ENCODE measurements around the gene MEMO1. TPM values are rescaled to one million over a fixed set of nuclear protein-coding genes. Genes with fewer than 3 reads are reported as not detected.
"Not testable (repeated sequence)": the region's sequence is repeated elsewhere in the genome, so short reads cannot be mapped to it uniquely, and the experiment has no call there.

MEMO1 gene
- total RNA-seq, 1 experiment from 2014 or later = 44.7 TPM

- CTCF ChIA-PET; intact Hi-C loops (cut with micrococcal nuclease); H3K4me1 ChIP-seq (ENCODE audit: control insufficient read depth in 1 of 2, insufficient read depth in 2 of 2, low read length in 2 of 2); RAD21 ChIA-PET (ENCODE audit: low non-redundant PET in 1 of 2, low total read pairs in 2 of 2, uncharacterized antibody in 2 of 2, unreplicated experiment in 2 of 2); H3K27ac ChIP-seq (ENCODE audit: low read depth, low read length); BruUV-seq (replicated peaks); H2AFZ ChIP-seq (ENCODE audit: low read depth, low read length, poor library complexity, severe bottlenecking); DNase-seq (ENCODE audit: low read depth, low spot score); ATAC-seq; H3K4me2 ChIP-seq (ENCODE audit: low read length); H3K27me3 ChIP-seq (ENCODE audit: insufficient read depth, low read length); H3K9ac ChIP-seq (ENCODE audit: low read length); H3K9me3 ChIP-seq (ENCODE audit: control insufficient read depth in 1 of 2, insufficient read depth in 1 of 2, low read depth in 1 of 2, low read length in 2 of 2); H3K9me2 ChIP-seq (ENCODE audit: insufficient read depth); POLR2A ChIA-PET; H4K20me1 ChIP-seq (ENCODE audit: insufficient read depth); H3K79me2 ChIP-seq (ENCODE audit: insufficient read depth, low read length); H3K4me3 ChIP-seq (replicated peaks in 1 of 2; ENCODE audit: low read depth in 1 of 2, low read length in 2 of 2): not testable (repeated sequence)
- peaks cover 0 to 15% of the 10 kb centered on the region in 2 experiments; a peak in 1 of 4 replicates for H3K36me3 ChIP-seq (ENCODE audit: control insufficient read depth in 1 of 2, insufficient read depth in 2 of 2, low read length in 2 of 2)
Observed at GRCh38 chr2:31900156-31900555, 110.7 kb downstream of the MEMO1 start.

- ATAC-seq; BruUV-seq (replicated peaks); CTCF ChIA-PET; H3K79me2 ChIP-seq (ENCODE audit: insufficient read depth, low read length); H3K9me2 ChIP-seq (ENCODE audit: insufficient read depth); intact Hi-C loops (cut with micrococcal nuclease); H3K4me1 ChIP-seq (ENCODE audit: control insufficient read depth in 1 of 2, insufficient read depth in 2 of 2, low read length in 2 of 2); H3K27me3 ChIP-seq (ENCODE audit: insufficient read depth, low read length); H2AFZ ChIP-seq (ENCODE audit: low read depth, low read length, poor library complexity, severe bottlenecking); RAD21 ChIA-PET (ENCODE audit: low non-redundant PET in 1 of 2, low total read pairs in 2 of 2, uncharacterized antibody in 2 of 2, unreplicated experiment in 2 of 2); H3K4me3 ChIP-seq (replicated peaks in 1 of 2; ENCODE audit: low read depth in 1 of 2, low read length in 2 of 2); H4K20me1 ChIP-seq (ENCODE audit: insufficient read depth); H3K27ac ChIP-seq (ENCODE audit: low read depth, low read length); H3K9ac ChIP-seq (ENCODE audit: low read length); H3K4me2 ChIP-seq (ENCODE audit: low read length); H3K9me3 ChIP-seq (ENCODE audit: control insufficient read depth in 1 of 2, insufficient read depth in 1 of 2, low read depth in 1 of 2, low read length in 2 of 2); POLR2A ChIA-PET; DNase-seq (ENCODE audit: low read depth, low spot score): not testable (repeated sequence)
- peaks cover 0 to 15% of the 10 kb centered on the region in 2 experiments; a peak in 1 of 4 replicates for H3K36me3 ChIP-seq (ENCODE audit: control insufficient read depth in 1 of 2, insufficient read depth in 2 of 2, low read length in 2 of 2)
Observed at GRCh38 chr2:31898346-31898745, 112.5 kb downstream of the MEMO1 start.

GRCh38 chr2:31897340-31897739 lies 113.5 kb downstream of the MEMO1 start:
- H3K9ac ChIP-seq (ENCODE audit: low read length); BruUV-seq (replicated peaks); DNase-seq (ENCODE audit: low read depth, low spot score); H3K27ac ChIP-seq (ENCODE audit: low read depth, low read length); CTCF ChIA-PET; H3K4me2 ChIP-seq (ENCODE audit: low read length); POLR2A ChIA-PET; intact Hi-C loops (cut with micrococcal nuclease); ATAC-seq; H3K9me3 ChIP-seq (ENCODE audit: control insufficient read depth in 1 of 2, insufficient read depth in 1 of 2, low read depth in 1 of 2, low read length in 2 of 2); H3K4me3 ChIP-seq (replicated peaks in 1 of 2; ENCODE audit: low read depth in 1 of 2, low read length in 2 of 2); RAD21 ChIA-PET (ENCODE audit: low non-redundant PET in 1 of 2, low total read pairs in 2 of 2, uncharacterized antibody in 2 of 2, unreplicated experiment in 2 of 2); H2AFZ ChIP-seq (ENCODE audit: low read depth, low read length, poor library complexity, severe bottlenecking); H3K4me1 ChIP-seq (ENCODE audit: control insufficient read depth in 1 of 2, insufficient read depth in 2 of 2, low read length in 2 of 2); H3K79me2 ChIP-seq (ENCODE audit: insufficient read depth, low read length); H3K27me3 ChIP-seq (ENCODE audit: insufficient read depth, low read length); H3K9me2 ChIP-seq (ENCODE audit: insufficient read depth); H4K20me1 ChIP-seq (ENCODE audit: insufficient read depth): not testable (repeated sequence)
- H3K36me3 ChIP-seq (ENCODE audit: control insufficient read depth in 1 of 2, insufficient read depth in 2 of 2, low read length in 2 of 2) = peaks cover 0 to 15% of the 10 kb centered on the region in 2 experiments; a peak in 1 of 4 replicates

All from HCT116 (cell line).